HepG2 (cell line): ENCODE measurements around the gene GSTM2. TPM values are rescaled to one million over a fixed set of nuclear protein-coding genes. Genes with fewer than 3 reads are reported as not detected.
A peak's percentile ranks its signal among the peaks of the same experiment; 100 is the strongest.

Experiments used
- ATAD3A ChIP-seq: sonication (generic); formaldehyde crosslinking; IDR thresholded peaks from 2 replicates; pipeline ENCODE4 v1.4.0; 2020; ENCODE audit warnings: missing genetic modification reagents
- CBFB ChIP-seq: sonication (generic); formaldehyde crosslinking; IDR thresholded peaks from 2 replicates; pipeline ENCODE4 v1.4.0; 2020; ENCODE audit warnings: missing genetic modification reagents
- ELF3 ChIP-seq: IDR thresholded peaks from 2 replicates; pipeline ENCODE4 v1.6.1; 2016; ENCODE audit warnings: missing genetic modification reagents, missing compliant biosample characterization
- FOXK2 ChIP-seq: fragments of 450-650 bp; IDR thresholded peaks from 2 replicates; pipeline ENCODE4 v1.6.1; 2016
- IRF2 ChIP-seq: IDR thresholded peaks from 2 replicates; pipeline ENCODE4 v1.6.1; 2018; ENCODE audit warnings: missing genetic modification reagents, missing compliant biosample characterization
- KAT8 ChIP-seq: IDR thresholded peaks from 2 replicates; pipeline ENCODE4 v1.6.1; 2016; ENCODE audit warnings: missing genetic modification reagents, missing compliant biosample characterization
- MIXL1 ChIP-seq: IDR thresholded peaks from 2 replicates; pipeline ENCODE4 v1.6.1; 2016
- NKX3-1 ChIP-seq: sonication (generic); formaldehyde crosslinking; IDR thresholded peaks from 2 replicates; pipeline ENCODE4 v1.5.0; 2020; ENCODE audit warnings: missing genetic modification reagents
- RNF2 ChIP-seq: fragments of 450-650 bp; conservative IDR thresholded peaks from 2 replicates; pipeline ENCODE4 v1.6.1; 2016; ENCODE audit warnings: low read depth
- SRSF1 ChIP-seq: fragments of 200-400 bp; formaldehyde crosslinking; optimal IDR thresholded peaks from 2 replicates; pipeline ENCODE3; 2017; ENCODE audit warnings: mild to moderate bottlenecking, low read depth, low read length, moderate library complexity
- ZBTB20 ChIP-seq: sonication (generic); formaldehyde crosslinking; IDR thresholded peaks from 2 replicates; pipeline ENCODE4 v1.8.1; 2023; ENCODE audit warnings: missing genetic modification reagents, low read depth, mild to moderate bottlenecking, borderline replicate concordance
- ZBTB7A ChIP-seq: sonication (generic); formaldehyde crosslinking; IDR thresholded peaks from 2 replicates; pipeline ENCODE4 v1.8.0; 2022; ENCODE audit warnings: mild to moderate bottlenecking, missing genetic modification reagents
- ZBTB7B ChIP-seq: sonication (generic); formaldehyde crosslinking; IDR thresholded peaks from 2 replicates; pipeline ENCODE4 v1.4.0; 2020; ENCODE audit warnings: missing genetic modification reagents
- ZFP37 ChIP-seq: sonication (generic); formaldehyde crosslinking; IDR thresholded peaks from 2 replicates; pipeline ENCODE4 v1.4.0; 2020; ENCODE audit warnings: missing genetic modification reagents, borderline replicate concordance
- ZNF672 ChIP-seq: sonication (generic); formaldehyde crosslinking; IDR thresholded peaks from 2 replicates; pipeline ENCODE4 v1.8.1; 2022; ENCODE audit warnings: missing genetic modification reagents
- ZNF766 ChIP-seq: sonication (generic); formaldehyde crosslinking; IDR thresholded peaks from 2 replicates; pipeline ENCODE4 v1.5.0; 2020; ENCODE audit warnings: missing genetic modification reagents, borderline replicate concordance
- polyA plus RNA-seq, 8 experiments: library from polyadenylated mRNA; depleted of rRNA in 3 of 8; stranded (reverse) in 7 of 8; unstranded in 1 of 8; fragments of >200 nt; fragmentation: Illumina TruSeq in 4 of 8; extraction: Trizol in 4 of 8; gene quantifications; 2 replicates each; pipeline versions ENCODE4 v1.2.1 to v1.2.3, GENCODE V29; 2011 to 2016; ENCODE audit warnings: low read depth in 4 of 8, missing spikeins in 1 of 8, mixed read lengths in 1 of 8; ENCODE audit not compliant: insufficient read depth in 1 of 8
- total RNA-seq, 5 experiments: library from RNA; depleted of rRNA; stranded (reverse); fragments of >200 nt; fragmentation: Illumina TruSeq; extraction: Trizol; gene quantifications; 2 replicates each; pipeline ENCODE4 v1.2.3, GENCODE V29; 2016; ENCODE audit warnings: low read depth in 1 of 5
- TF ChIP-seq, protein P1 (sequence below): IDR thresholded peaks from 2 replicates; pipeline ENCODE4 v1.6.1; 2016; ENCODE audit warnings: missing compliant biosample characterization, missing genetic modification reagents, borderline replicate concordance
- TF ChIP-seq, protein P2 (sequence below): sonication (generic); formaldehyde crosslinking; conservative IDR thresholded peaks from 2 replicates; pipeline ENCODE4 v1.4.0; 2020; ENCODE audit warnings: missing genetic modification reagents
- TF ChIP-seq, protein P3 (sequence below): sonication (generic); formaldehyde crosslinking; IDR thresholded peaks from 2 replicates; pipeline ENCODE4 v1.8.1; 2023; ENCODE audit warnings: mild to moderate bottlenecking, moderate library complexity, missing genetic modification reagents
- TF ChIP-seq, protein P4 (sequence below): sonication (generic); formaldehyde crosslinking; IDR thresholded peaks from 2 replicates; pipeline ENCODE4 v1.5.0; 2020; ENCODE audit warnings: missing genetic modification reagents, mild to moderate bottlenecking, borderline replicate concordance
- TF ChIP-seq, protein P5 (sequence below): IDR thresholded peaks from 2 replicates; pipeline ENCODE4 v1.6.1; 2012; ENCODE audit warnings: low read depth, low read length, improper control_type of control experiment

GSTM2 gene
- total and polyA plus RNA-seq, 2 of the 13 experiments (the other 11 are each of a cell fraction or from before 2014, with no cell fraction given): 7.0 to 15.0 TPM

DNA sequence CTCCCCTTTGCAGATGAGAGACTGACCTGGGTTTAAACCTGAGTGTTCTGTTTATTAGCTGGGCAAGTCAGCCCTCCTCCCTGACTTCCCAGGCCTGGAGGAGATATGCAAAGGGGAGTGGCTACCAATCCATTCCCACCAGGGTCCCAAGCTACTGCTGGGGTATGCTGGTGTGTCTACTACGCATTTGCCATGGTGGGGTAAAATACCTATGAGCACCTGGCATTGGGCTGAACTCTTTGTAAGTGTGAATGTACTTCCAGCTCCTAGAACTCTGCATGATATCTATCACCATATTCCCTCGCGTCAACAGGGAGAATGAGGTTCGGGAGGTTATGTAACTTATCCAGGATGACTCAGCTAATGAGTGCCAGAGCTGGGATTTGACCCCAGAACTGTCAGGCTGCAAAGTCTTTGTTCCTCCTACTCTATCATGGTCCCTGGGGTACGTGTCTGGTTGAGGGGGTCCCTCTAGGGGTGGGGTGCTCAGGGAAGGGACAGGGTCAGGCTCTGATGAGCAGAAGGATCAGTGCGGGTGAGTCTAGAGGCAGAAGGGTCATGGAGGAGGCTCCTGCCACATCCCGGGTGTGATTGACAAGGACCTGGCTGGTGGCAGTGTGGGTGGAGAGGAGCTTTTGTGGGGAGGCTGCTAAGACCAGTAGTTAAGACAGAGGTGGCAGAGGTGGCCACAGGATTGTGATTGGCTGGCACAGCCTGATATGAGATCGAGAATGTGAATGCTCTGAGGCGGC, 31.5 kb upstream of the GSTM2 start (continued):
- TF ChIP-seq, protein P1, sequence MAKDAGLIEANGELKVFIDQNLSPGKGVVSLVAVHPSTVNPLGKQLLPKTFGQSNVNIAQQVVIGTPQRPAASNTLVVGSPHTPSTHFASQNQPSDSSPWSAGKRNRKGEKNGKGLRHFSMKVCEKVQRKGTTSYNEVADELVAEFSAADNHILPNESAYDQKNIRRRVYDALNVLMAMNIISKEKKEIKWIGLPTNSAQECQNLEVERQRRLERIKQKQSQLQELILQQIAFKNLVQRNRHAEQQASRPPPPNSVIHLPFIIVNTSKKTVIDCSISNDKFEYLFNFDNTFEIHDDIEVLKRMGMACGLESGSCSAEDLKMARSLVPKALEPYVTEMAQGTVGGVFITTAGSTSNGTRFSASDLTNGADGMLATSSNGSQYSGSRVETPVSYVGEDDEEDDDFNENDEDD (CRISPR knock-in tag): no peak
- TF ChIP-seq ZNF766: no peak
- TF ChIP-seq, protein P2, sequence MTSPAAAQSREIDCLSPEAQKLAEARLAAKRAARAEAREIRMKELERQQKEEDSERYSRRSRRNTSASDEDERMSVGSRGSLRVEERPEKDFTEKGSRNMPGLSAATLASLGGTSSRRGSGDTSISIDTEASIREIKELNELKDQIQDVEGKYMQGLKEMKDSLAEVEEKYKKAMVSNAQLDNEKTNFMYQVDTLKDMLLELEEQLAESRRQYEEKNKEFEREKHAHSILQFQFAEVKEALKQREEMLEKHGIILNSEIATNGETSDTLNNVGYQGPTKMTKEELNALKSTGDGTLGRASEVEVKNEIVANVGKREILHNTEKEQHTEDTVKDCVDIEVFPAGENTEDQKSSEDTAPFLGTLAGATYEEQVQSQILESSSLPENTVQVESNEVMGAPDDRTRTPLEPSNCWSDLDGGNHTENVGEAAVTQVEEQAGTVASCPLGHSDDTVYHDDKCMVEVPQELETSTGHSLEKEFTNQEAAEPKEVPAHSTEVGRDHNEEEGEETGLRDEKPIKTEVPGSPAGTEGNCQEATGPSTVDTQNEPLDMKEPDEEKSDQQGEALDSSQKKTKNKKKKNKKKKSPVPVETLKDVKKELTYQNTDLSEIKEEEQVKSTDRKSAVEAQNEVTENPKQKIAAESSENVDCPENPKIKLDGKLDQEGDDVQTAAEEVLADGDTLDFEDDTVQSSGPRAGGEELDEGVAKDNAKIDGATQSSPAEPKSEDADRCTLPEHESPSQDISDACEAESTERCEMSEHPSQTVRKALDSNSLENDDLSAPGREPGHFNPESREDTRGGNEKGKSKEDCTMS (CRISPR knock-in tag): no peak
- TF ChIP-seq, protein P3, sequence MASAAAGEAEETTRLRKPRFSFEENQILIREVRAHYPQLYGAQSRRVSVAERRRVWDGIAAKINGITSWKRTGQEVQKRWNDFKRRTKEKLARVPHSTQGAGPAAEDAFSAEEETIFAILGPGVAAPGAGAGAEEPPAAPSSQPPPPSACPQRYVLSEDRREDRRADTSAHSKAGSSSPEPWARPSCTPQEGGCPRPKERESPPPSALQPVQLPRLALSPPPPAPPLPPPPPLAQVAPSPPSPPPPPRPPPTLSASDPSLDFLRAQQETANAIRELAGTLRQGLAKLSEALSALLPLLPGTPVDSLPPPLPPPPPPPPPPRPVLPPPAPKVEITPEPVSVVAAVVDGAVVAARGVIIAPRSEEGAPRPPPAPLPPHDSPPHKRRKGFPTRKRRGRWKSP (CRISPR knock-in tag): no peak
- no peak for TF ChIP-seq MIXL1
- TF ChIP-seq, protein P4, sequence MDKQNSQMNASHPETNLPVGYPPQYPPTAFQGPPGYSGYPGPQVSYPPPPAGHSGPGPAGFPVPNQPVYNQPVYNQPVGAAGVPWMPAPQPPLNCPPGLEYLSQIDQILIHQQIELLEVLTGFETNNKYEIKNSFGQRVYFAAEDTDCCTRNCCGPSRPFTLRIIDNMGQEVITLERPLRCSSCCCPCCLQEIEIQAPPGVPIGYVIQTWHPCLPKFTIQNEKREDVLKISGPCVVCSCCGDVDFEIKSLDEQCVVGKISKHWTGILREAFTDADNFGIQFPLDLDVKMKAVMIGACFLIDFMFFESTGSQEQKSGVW (CRISPR knock-in tag): no peak
- TF ChIP-seq ELF3 (CRISPR knock-in tag): no peak
- no peak for TF ChIP-seq FOXK2
- no peak for TF ChIP-seq CBFB (CRISPR knock-in tag)
- 0 out of 2 replicates have a peak, but pooled peaks have one; percentile 12 for TF ChIP-seq ZBTB7A (CRISPR knock-in tag)
- no peak for TF ChIP-seq IRF2 (CRISPR knock-in tag)
- no peak for TF ChIP-seq RNF2
- TF ChIP-seq ZBTB7B (CRISPR knock-in tag): no peak
- no peak for TF ChIP-seq ZNF672 (CRISPR knock-in tag)
- no peak for TF ChIP-seq SRSF1
- TF ChIP-seq, protein P5, sequence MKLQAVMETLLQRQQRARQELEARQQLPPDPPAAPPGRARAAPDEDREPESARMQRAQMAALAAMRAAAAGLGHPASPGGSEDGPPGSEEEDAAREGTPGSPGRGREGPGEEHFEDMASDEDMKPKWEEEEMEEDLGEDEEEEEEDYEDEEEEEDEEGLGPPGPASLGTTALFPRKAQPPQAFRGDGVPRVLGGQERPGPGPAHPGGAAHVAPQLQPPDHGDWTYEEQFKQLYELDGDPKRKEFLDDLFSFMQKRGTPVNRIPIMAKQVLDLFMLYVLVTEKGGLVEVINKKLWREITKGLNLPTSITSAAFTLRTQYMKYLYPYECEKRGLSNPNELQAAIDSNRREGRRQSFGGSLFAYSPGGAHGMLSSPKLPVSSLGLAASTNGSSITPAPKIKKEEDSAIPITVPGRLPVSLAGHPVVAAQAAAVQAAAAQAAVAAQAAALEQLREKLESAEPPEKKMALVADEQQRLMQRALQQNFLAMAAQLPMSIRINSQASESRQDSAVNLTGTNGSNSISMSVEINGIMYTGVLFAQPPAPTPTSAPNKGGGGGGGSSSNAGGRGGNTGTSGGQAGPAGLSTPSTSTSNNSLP: no peak
- TF ChIP-seq ZBTB20: no peak
- TF ChIP-seq ATAD3A: no peak
- no peak for TF ChIP-seq KAT8
- TF ChIP-seq NKX3-1 (CRISPR knock-in tag): no peak
- TF ChIP-seq ZFP37 (CRISPR knock-in tag): no peak
